Neural progenitor cell (in vitro differentiated cells): ENCODE results near the gene NAA25. TPM values are rescaled to one million over a fixed set of nuclear protein-coding genes. Genes with fewer than 3 reads are reported as not detected.
"Not testable (repeated sequence)": the region's sequence is repeated elsewhere in the genome, so short reads cannot be mapped to it uniquely, and the experiment has no call there.

Experiments
- DNase-seq: peaks from one replicate; pipeline ENCODE4 v3.0.0-alpha.2; 2016; ENCODE audit warnings: low spot score
- H2AFZ ChIP-seq: fragments of 200-600 bp; sonication (generic); replicated peaks from 2 replicates; pipeline ENCODE4 v1.6.1; 2016; ENCODE audit warnings: antibody characterized with exemption
- H3F3A ChIP-seq: fragments of 200-600 bp; sonication (generic); 2 replicates; pipeline ENCODE4 v1.6.1; 2016; ENCODE audit warnings: antibody characterized with exemption, low read depth
- H3K27ac ChIP-seq: fragments of 200-600 bp; sonication (generic); 2 replicates; pipeline ENCODE4 v1.5.1; 2016; ENCODE audit warnings: mild to moderate bottlenecking
- H3K27me3 ChIP-seq: fragments of 200-600 bp; sonication (generic); 2 replicates; pipeline ENCODE4 v1.6.1; 2016; ENCODE audit warnings: mild to moderate bottlenecking, moderate library complexity
- H3K36me3 ChIP-seq: fragments of 200-600 bp; sonication (generic); 2 replicates; pipeline ENCODE4 v1.5.1; 2016
- H3K4me1 ChIP-seq: fragments of 200-600 bp; sonication (generic); 2 replicates; pipeline ENCODE4 v1.6.1; 2016; ENCODE audit warnings: mixed run types
- H3K4me2 ChIP-seq: fragments of 200-600 bp; sonication (generic); 2 replicates; pipeline ENCODE4 v1.6.1; 2016
- H3K4me3 ChIP-seq: fragments of 200-600 bp; sonication (generic); 2 replicates; pipeline ENCODE4 v1.5.1; 2016
- H3K79me2 ChIP-seq: fragments of 200-600 bp; sonication (generic); 2 replicates; pipeline ENCODE4 v1.6.1; 2016; ENCODE audit warnings: low read depth
- H3K9ac ChIP-seq: fragments of 200-600 bp; sonication (generic); 2 replicates; pipeline ENCODE4 v1.6.1; 2016
- H3K9me3 ChIP-seq: fragments of 200-600 bp; sonication (generic); 2 replicates; pipeline ENCODE4 v1.5.1; 2016; ENCODE audit warnings: low read depth
- H4K20me1 ChIP-seq: fragments of 200-600 bp; sonication (generic); 2 replicates; pipeline ENCODE4 v1.6.1; 2016; ENCODE audit warnings: low read depth
- H3K27ac Mint-ChIP-seq: 3 replicates; pipeline ENCODE4 v1.8.0; 2021; ENCODE audit warnings: mixed read lengths
- H3K27me3 Mint-ChIP-seq: 2 replicates; pipeline ENCODE4 v1.8.0; 2022; ENCODE audit warnings: low read depth, mild to moderate bottlenecking, inconsistent platforms, moderate library complexity, mixed read lengths; ENCODE audit not compliant: insufficient read depth
- H3K36me3 Mint-ChIP-seq: 3 replicates; pipeline ENCODE4 v1.8.0; 2021; ENCODE audit warnings: mixed read lengths
- H3K4me1 Mint-ChIP-seq: 3 replicates; pipeline ENCODE4 v1.8.0; 2021; ENCODE audit warnings: mixed read lengths
- H3K4me3 Mint-ChIP-seq: 3 replicates; pipeline ENCODE4 v1.8.0; 2021; ENCODE audit warnings: mild to moderate bottlenecking, moderate library complexity, mixed read lengths
- H3K9me3 Mint-ChIP-seq: 3 replicates; pipeline ENCODE4 v1.8.0; 2020; ENCODE audit warnings: mixed read lengths
- EZH2 ChIP-seq: fragments of 200-600 bp; sonication (generic); IDR thresholded peaks from 2 replicates; pipeline ENCODE4 v1.6.1; 2017; ENCODE audit warnings: antibody characterized with exemption, mild to moderate bottlenecking, moderate library complexity
- EZH2phosphoT487 ChIP-seq: fragments of 200-600 bp; sonication (generic); IDR thresholded peaks from 2 replicates; pipeline ENCODE4 v1.6.1; 2017; ENCODE audit warnings: antibody characterized with exemption
- total RNA-seq: library from RNA; depleted of rRNA; stranded (reverse); fragments of >200 nt; gene quantifications from 2 replicates; pipeline ENCODE4 v1.2.3, GENCODE V29; 2015; ENCODE audit warnings: low replicate concordance
- TF ChIP-seq, protein P1 (sequence below): fragments of 200-600 bp; sonication (generic); IDR thresholded peaks from 2 replicates; pipeline ENCODE4 v1.5.1; 2017; ENCODE audit warnings: antibody characterized with exemption, mild to moderate bottlenecking

The NAA25 gene
- total RNA-seq, 1 donor from 2014 or later, result 40.7 TPM

DNA sequence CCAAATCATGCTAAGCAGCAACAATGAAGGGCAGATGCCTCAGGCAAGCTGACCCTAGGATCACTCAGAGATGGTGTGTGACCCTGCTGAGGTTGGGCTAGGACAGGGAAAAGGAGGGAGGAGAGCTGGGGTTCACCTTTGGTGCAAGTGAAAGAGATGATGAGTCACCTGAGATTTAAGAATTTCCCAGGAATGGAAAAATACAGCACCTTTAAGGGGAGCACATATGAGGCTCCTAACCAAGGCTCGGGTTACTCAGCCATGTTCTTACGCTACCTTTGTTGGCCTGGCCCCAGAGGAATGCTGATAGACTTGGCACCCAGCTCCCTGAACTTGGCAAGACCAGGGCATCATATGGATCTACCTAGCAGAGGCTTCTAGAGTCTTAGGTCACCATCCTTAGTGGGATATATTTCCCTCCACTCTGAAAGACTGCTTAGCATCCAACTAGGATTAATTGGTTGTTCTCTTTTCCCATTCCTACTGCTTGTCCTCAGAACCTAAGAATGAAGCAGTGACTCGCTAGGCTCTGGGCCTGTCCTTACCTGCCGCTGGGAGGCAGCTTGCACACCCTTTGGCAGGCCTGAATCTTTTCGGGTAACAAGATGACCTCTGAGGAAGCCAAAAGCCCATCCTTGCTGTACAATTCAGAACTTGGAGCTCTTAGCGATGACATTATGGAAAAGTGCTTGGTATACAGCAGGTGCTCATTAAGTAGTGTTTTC, 4.0 kb upstream of the NAA25 start:
- no peak overlapping the region for H3K4me3 ChIP-seq
- H3K27ac ChIP-seq, result no peak overlapping the region
- H3K79me2 ChIP-seq, result peaks cover 26% of the 10 kb centered on the region
- Mint-ChIP-seq H3K27ac (no peak overlapping the region), H3K36me3 (no peaks in the 10 kb centered on the region), H3K9me3 (no peaks in the 10 kb centered on the region), H3K4me3 (no peak overlapping the region), H3K27me3 (peaks cover 1% of the 10 kb centered on the region), H3K4me1 (peaks cover 29% of the 10 kb centered on the region)
- H3K27me3 ChIP-seq, result no peaks in the 10 kb centered on the region
- H3K4me1 ChIP-seq, result peaks cover 25% of the 10 kb centered on the region
- no peak overlapping the region for H3K9ac ChIP-seq
- H3K9me3 ChIP-seq, result no peaks in the 10 kb centered on the region
- no peaks in the 10 kb centered on the region for H3K36me3 ChIP-seq
- H2AFZ ChIP-seq, result peak overlapping the region; percentile 14
- peaks cover 38% of the 10 kb centered on the region for H3F3A ChIP-seq
- TF ChIP-seq EZH2, result no peak
- TF ChIP-seq EZH2phosphoT487, result no peak
- TF ChIP-seq, protein P1, sequence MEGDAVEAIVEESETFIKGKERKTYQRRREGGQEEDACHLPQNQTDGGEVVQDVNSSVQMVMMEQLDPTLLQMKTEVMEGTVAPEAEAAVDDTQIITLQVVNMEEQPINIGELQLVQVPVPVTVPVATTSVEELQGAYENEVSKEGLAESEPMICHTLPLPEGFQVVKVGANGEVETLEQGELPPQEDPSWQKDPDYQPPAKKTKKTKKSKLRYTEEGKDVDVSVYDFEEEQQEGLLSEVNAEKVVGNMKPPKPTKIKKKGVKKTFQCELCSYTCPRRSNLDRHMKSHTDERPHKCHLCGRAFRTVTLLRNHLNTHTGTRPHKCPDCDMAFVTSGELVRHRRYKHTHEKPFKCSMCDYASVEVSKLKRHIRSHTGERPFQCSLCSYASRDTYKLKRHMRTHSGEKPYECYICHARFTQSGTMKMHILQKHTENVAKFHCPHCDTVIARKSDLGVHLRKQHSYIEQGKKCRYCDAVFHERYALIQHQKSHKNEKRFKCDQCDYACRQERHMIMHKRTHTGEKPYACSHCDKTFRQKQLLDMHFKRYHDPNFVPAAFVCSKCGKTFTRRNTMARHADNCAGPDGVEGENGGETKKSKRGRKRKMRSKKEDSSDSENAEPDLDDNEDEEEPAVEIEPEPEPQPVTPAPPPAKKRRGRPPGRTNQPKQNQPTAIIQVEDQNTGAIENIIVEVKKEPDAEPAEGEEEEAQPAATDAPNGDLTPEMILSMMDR, result no peak
- H4K20me1 ChIP-seq, result peaks cover 7% of the 10 kb centered on the region
- H3K4me2 ChIP-seq, result no peak overlapping the region
- no peak for DNase-seq

DNA sequence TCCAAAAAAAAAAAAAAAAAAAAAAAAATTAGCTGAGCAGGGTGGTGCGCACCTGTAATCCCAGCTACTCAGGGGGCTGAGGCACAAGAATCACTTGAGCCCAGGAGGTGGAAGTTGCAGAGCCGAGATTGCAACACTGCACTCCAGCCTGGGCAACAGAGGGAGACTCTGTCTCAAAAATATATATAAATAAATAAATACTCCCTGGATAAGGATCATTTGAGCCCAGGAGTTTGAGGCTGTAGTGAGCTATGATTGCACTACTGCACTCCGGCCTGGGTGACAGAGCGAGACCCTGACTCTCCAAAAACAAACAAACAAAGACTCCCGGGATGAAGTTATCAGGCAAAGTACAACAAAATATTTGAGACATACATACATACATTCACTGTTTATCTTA, 3.3 kb upstream of the NAA25 start:
- no peak for TF ChIP-seq EZH2
- TF ChIP-seq, protein P1, result no peak
- no peak for TF ChIP-seq EZH2phosphoT487
- peaks cover 27% of the 10 kb centered on the region for H3K4me1 ChIP-seq
- H3K9ac ChIP-seq, result no peak overlapping the region
- H3K27ac ChIP-seq, result no peak overlapping the region
- H3F3A ChIP-seq, result peaks cover 34% of the 10 kb centered on the region
- H3K4me3 ChIP-seq, result no peak overlapping the region
- H3K4me2 ChIP-seq, result no peak overlapping the region
- Mint-ChIP-seq H3K9me3 (no peaks in the 10 kb centered on the region), H3K4me3 (no peak overlapping the region), H3K4me1 (peaks cover 33% of the 10 kb centered on the region), H3K27ac (no peak overlapping the region), H3K36me3 (no peaks in the 10 kb centered on the region), H3K27me3 (peaks cover 3% of the 10 kb centered on the region)
- H3K27me3 ChIP-seq, result no peaks in the 10 kb centered on the region
- peaks cover 13% of the 10 kb centered on the region for H4K20me1 ChIP-seq
- no peaks in the 10 kb centered on the region for H3K9me3 ChIP-seq
- no peaks in the 10 kb centered on the region for H3K36me3 ChIP-seq
- no peak for DNase-seq
- peaks cover 32% of the 10 kb centered on the region for H3K79me2 ChIP-seq
- peak overlapping the region; percentile 14 for H2AFZ ChIP-seq

DNA sequence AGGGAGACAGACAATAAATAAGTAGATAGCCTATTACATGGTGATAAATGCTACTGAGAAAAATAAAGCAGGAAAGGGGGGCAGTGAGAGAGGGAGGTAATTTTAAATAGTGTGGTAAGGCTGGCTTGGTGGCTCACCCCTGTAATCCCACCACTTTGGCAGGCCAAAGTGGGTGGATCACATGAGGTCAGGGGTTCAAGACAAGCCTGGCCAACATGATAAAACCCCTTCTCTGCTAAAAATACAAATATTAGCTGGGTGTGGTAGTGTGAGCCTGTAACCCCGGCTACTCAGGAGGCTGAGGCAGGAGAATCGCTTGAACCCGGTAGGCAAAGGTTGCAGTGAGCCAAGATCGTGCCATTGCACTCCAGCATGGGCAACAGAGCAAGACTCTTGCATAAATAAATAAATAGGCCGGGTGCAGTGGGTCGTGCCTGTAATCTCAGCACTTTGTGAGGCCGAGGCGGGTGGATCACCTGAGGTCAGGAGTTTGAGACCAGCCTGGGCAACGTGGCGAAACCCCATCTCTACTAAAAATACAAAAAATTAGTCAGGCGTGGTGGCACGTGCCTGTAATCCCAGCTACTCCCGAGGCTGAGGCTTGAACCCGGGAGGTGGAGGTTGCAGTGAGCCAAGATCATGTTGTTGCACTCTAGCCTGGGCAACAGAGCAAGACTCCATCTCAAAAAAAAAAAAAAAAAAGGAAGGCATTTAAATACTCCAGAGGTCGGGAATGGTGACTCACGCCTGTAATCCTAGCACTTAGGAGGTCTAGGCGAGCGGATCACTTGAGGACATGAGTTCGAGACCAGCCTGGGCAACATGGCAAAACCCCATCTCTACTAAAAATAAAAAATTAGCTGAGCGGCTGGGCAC, 2.4 kb upstream of the NAA25 start:
- Histone ChIP-seq H3K79me2 (peaks cover 41% of the 10 kb centered on the region), H3F3A (peaks cover 25% of the 10 kb centered on the region), H2AFZ (peak overlapping the region; percentile 93), H3K4me1 (peaks cover 22% of the 10 kb centered on the region), H4K20me1 (peaks cover 22% of the 10 kb centered on the region)
- not testable (repeated sequence) for H3K4me2 ChIP-seq, H3K36me3 Mint-ChIP-seq, DNase-seq, H3K9me3 Mint-ChIP-seq, H3K27me3 ChIP-seq, H3K36me3 ChIP-seq, H3K27me3 Mint-ChIP-seq, H3K9ac ChIP-seq, H3K27ac ChIP-seq, H3K4me3 ChIP-seq, H3K9me3 ChIP-seq, H3K4me3 Mint-ChIP-seq
- H3K4me1 Mint-ChIP-seq, result peaks cover 29% of the 10 kb centered on the region
- peak overlapping the region; percentile 5 for H3K27ac Mint-ChIP-seq
